Kidney glomerular epithelial cell (primary cell): ENCODE results near the gene CLCN5.

Source experiments
- DNase-seq: peaks from one replicate; lab custom pipeline; 2025; lab: John Stamatoyannopoulos, UW

CLCN5 gene

GRCh38 chrX:50081282-50081889, 159.0 kb downstream of the CLCN5 start:
- no peak for DNase-seq

- DNase-seq = no peak
Observed at GRCh38 chrX:50082741-50083140, 160.3 kb downstream of the CLCN5 start.

GRCh38 chrX:50088645-50089044, 166.2 kb downstream of the CLCN5 start:
- no peak for DNase-seq

- no peak for DNase-seq
Observed at GRCh38 chrX:50093625-50094024, 171.2 kb downstream of the CLCN5 start.

GRCh38 chrX:50097071-50097470, 174.7 kb downstream of the CLCN5 start:
- DNase-seq = no peak

- DNase-seq = no peak
Observed at GRCh38 chrX:50098241-50098640, 175.8 kb downstream of the CLCN5 start.

GRCh38 chrX:50098749-50099148, 176.4 kb downstream of the CLCN5 start:
- DNase-seq = no peak

GRCh38 chrX:50099331-50099730, 176.9 kb downstream of the CLCN5 start:
- no peak for DNase-seq

GRCh38 chrX:50100188-50100587, 177.8 kb downstream of the CLCN5 start:
- DNase-seq = no peak

- DNase-seq = no peak
Observed at GRCh38 chrX:50103176-50103575, 180.8 kb downstream of the CLCN5 start.

- no peak for DNase-seq
Observed at GRCh38 chrX:50103866-50104566, 181.6 kb downstream of the CLCN5 start.

- DNase-seq = no peak
Observed at GRCh38 chrX:50106051-50106675, 183.8 kb downstream of the CLCN5 start.

- DNase-seq = no peak
Observed at GRCh38 chrX:50107470-50107869, 185.1 kb downstream of the CLCN5 start.

- no peak for DNase-seq
Observed at GRCh38 chrX:50108264-50108663, 185.9 kb downstream of the CLCN5 start.

- no peak for DNase-seq
Observed at GRCh38 chrX:50111742-50112141, 189.3 kb downstream of the CLCN5 start.

- no peak for DNase-seq
Observed at GRCh38 chrX:50114113-50114512, 191.7 kb downstream of the CLCN5 start.

- DNase-seq = no peak
Observed at GRCh38 chrX:50115973-50116372, 193.6 kb downstream of the CLCN5 start.

GRCh38 chrX:50117476-50117875, 195.1 kb downstream of the CLCN5 start:
- no peak for DNase-seq

GRCh38 chrX:50125480-50125879, 203.1 kb downstream of the CLCN5 start:
- no peak for DNase-seq

- no peak for DNase-seq
Observed at GRCh38 chrX:50147972-50148371, 225.6 kb downstream of the CLCN5 start.
